Mammary epithelial cell (primary cell): ENCODE results near the gene WDR20.

Experiments
- EZH2 ChIP-seq: IDR thresholded peaks from 2 replicates; pipeline ENCODE4 v1.6.1; 2012; ENCODE audit warnings: low read length, inconsistent platforms, borderline replicate concordance
- TF ChIP-seq, protein P1 (sequence below), 2 donors: IDR thresholded peaks in 1 of 2; conservative IDR thresholded peaks in 1 of 2; 2 replicates each; pipeline ENCODE4 v1.5.1; 2011 to 2012; ENCODE audit warnings: inconsistent platforms in 2 of 2, low read length in 2 of 2, mild to moderate bottlenecking in 2 of 2, control low read depth in 1 of 2, low read depth in 1 of 2; ENCODE audit not compliant: insufficient read depth in 1 of 2; ENCODE audit errors: extremely low read depth in 1 of 2

- no peak for TF ChIP-seq EZH2
- TF ChIP-seq, protein P1, sequence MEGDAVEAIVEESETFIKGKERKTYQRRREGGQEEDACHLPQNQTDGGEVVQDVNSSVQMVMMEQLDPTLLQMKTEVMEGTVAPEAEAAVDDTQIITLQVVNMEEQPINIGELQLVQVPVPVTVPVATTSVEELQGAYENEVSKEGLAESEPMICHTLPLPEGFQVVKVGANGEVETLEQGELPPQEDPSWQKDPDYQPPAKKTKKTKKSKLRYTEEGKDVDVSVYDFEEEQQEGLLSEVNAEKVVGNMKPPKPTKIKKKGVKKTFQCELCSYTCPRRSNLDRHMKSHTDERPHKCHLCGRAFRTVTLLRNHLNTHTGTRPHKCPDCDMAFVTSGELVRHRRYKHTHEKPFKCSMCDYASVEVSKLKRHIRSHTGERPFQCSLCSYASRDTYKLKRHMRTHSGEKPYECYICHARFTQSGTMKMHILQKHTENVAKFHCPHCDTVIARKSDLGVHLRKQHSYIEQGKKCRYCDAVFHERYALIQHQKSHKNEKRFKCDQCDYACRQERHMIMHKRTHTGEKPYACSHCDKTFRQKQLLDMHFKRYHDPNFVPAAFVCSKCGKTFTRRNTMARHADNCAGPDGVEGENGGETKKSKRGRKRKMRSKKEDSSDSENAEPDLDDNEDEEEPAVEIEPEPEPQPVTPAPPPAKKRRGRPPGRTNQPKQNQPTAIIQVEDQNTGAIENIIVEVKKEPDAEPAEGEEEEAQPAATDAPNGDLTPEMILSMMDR (conservative IDR thresholded peaks at IDR 0.05 in 1 of 2, IDR thresholded peaks at IDR 0.05 in 1 of 2; ENCODE audit: extremely low read depth in 1 of 2, insufficient read depth in 1 of 2, low read depth in 1 of 2, low read length in 2 of 2) = no peak
Measured at GRCh38 chr14:102241147-102241546, 101.5 kb downstream of the WDR20 start.
